HG03439 (cell line): ENCODE results near the gene DPYD.

Experiments
- ATAC-seq: cut with Tn5 transposase; IDR thresholded peaks from one replicate; pipeline ENCODE4 v1.9.1; 2021; ENCODE audit warnings: mild to moderate bottlenecking, moderate library complexity; ENCODE audit not compliant: unreplicated experiment

DPYD gene

DNA sequence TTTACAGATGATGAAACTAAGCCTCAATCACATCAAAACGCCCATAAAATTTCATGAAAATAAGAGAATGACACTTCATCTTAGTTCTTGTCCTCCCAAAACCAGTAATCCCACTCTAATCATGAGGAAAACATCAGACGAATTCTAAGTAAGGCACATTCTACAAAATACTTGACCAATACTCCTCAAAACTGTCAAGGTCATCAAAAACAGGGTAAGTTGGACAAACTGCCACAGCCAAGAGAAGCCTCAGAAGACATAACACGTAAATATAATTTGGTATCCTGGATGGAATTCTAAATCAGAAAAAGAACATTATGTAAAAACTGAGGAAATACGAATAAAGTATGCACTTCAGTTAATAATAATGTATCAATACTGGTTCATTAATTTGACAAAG, 128.2 kb downstream of the DPYD start:
- ATAC-seq = no peak

DNA sequence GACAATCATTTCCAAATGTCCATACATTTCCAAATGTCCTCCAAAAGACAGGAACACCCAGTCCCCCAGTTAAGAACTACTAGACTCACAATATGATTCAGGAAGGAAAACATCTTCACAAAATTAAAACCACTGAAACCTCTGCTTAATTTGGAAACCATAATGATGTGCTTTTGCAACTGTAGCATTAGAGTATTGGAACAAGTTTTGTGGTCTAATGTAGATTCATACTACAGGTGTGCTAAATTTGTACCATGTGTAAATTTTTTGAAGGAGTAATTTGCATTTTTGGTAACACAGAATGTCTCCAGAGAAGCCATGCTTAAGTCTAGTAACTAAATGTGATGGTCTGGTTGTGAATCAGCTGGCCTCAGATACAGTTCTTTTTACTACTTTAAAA, 129.6 kb downstream of the DPYD start:
- ATAC-seq = peak; percentile 80

DNA sequence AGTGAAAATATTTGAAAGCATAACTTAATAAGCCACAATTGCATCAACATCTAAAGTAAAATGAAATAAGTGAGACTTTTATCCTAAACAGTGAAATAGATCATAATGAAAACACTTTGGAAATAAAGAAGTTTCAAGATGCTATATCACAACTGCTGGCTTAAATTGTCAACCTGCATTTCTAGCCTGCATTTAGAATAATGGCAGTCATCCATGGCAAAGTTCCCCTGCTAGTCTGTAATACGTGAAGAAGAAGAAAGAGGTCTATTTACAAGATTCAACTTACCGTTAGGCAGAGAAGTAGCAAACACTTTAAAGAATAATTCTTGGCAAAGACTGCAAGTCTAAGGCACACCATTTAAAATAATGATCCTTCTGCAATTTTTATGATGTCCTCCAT, 133.6 kb downstream of the DPYD start:
- no peak for ATAC-seq

DNA sequence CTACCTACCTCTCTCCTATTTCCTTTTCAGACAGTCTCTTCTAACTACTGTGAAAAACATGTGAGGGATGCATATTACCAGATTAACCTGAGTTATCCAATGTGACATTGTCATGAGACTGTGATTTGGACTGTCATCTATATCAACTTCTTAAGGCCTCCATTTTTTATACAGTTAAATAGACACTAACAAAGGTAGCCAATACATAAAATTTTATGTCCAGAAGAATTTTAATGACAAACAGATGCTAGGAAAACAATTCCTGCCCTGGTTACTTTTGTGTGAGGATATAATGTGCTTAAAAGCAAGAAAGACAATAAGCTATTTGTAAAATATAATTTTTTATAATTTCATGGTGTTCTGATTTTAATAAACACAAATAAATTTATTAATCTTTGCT, 136.2 kb downstream of the DPYD start:
- no peak for ATAC-seq

DNA sequence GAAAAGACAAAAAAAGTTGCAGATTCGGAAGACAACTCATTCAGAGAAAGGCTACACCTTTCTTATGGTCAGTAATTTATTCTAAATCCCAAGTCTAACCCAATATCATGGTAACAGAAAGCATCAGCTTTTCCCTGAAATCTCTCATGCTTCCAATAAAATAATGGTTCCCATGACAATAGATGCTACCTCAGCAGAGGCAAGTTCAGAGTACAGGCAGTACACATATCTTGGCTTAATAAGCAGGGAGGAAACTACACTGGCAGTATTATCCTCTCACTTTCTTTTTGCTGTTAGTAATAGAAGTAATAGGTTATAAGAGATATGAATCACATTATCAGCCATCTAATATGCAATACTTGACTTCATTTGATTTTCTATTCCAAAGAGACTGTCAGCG, 137.1 kb downstream of the DPYD start:
- no peak for ATAC-seq

DNA sequence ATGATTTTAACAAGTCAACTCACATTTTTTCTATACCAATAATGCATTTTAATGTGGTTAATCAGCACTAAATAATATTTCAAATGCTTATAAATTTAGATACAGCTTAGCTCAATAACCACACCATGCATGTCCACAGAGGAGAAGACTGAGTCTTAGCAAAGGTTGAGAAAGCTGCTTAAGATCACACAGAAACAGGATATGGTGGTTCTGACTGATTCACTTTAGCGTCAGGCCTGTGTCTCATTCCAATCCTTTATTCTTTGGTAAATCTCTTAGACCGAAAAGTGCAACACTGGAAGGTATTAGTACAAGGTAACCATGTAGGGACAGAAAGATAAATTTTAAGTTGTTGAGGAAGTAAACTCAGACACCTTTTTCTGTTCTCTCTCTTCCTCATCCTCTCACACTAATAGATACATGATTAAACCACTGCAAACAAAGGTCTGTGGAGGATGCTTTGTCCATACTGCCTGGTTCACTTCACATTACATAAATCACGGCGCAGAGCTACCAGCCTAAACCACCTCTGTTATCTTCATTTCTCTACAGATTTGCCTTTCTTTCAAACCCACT, 139.0 kb downstream of the DPYD start:
- no peak for ATAC-seq

DNA sequence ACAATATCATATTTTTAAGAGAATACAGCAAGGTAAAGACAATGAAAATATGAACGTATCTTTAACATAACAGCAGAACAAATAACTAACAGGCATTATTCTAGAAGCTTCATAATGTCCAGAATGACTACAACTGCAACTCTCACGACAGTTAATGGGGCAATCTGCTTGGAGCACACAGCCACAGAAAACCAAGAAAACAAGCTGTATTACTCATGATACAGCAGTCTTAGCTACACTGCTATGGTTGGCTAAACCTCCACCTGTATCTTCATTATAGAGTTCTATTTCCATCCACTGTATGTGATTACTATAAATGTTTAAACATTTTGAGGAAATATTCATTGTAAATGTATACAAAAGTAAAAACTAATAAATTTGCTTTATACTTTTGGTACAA, 139.9 kb downstream of the DPYD start:
- ATAC-seq = no peak

DNA sequence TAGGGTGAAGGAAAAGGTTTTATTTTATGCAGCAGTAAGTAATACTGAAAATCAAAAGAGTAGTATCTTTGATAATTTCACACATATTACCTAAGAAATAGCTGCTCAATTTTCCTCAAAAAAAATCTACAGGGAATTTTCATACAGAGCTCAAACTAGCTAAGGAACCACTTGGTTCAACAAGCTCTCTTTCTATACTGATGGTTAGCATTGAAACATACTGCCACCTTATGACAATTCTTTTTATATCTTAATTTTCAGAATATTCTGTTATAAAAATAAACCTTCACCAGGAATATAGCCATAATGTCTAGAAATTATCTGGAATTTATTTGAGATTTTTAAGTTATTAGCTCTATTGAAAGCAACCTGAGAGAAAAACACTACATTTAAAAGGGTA, 142.1 kb downstream of the DPYD start:
- ATAC-seq = no peak

DNA sequence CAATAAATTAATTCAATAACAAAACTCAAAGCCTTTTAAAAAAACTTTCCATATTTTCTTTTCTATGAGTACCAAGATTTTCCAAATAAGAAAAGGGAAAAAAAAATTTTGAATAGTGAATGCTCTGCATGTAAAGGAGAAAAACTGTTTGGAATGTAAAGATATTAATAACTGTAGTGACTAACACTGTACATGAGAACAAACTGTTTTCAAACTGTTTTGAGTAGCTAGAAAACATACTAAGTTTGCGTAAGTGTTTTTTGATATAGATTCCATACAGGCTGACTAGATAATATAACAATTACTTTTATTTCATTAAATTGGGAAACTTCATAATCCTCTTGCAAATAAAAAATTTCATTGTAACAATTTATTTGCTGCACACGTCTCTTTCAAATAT, 150.5 kb downstream of the DPYD start:
- ATAC-seq = no peak

DNA sequence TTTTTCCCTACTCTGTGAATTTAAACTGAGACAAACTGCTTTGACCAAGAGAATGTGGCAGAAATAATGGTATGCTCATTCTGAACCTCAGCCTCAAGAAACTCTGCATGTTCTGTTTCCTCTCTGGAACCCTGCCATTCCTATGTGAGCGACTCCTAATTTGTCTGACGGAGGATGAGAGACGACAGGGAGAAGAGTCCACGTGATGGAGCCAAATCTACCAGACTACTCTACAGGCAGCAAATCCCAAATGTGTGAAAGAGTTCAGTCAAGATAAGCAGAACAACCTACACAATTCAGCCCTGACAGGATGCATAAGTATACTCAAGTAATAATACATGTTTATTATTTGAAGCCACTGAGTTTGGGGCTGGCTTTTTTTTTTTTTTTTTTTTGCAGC, 153.5 kb downstream of the DPYD start:
- ATAC-seq = no peak

DNA sequence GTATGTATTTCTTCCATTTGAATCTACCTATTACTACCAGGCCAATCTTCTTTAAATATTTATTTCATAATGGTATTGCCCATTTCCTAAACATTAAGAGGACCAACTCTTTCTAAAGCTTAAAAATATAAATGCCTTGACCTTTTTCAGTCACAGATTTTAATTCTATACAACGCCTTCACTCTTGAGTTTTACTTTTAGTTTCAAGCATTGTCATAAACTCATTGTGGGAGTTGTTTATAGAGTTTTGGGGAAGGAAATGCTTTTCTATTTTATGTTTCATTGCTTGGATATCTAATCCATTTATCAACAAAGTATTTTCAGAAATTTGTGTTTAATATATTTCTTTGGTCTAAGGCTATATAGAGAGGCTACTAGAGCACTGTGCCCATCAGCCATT, 155.8 kb downstream of the DPYD start:
- no peak for ATAC-seq

DNA sequence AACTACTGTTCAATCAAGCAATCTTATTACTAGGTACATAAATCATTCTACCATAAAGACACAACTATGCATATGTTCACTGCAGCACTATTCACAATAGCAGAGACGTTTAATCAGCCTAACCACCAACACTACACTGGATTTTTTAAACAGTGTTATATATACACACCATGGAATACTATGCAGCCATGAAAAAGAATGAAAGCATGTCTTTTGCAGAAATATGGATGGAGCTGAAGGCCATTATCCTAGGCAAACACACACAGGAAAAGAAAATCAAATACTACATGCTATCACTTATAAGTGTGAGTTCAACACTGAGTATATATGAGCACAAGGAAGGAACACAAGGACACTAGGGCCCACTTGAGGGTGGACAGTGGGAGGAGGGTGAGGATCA, 159.2 kb downstream of the DPYD start:
- ATAC-seq = no peak

DNA sequence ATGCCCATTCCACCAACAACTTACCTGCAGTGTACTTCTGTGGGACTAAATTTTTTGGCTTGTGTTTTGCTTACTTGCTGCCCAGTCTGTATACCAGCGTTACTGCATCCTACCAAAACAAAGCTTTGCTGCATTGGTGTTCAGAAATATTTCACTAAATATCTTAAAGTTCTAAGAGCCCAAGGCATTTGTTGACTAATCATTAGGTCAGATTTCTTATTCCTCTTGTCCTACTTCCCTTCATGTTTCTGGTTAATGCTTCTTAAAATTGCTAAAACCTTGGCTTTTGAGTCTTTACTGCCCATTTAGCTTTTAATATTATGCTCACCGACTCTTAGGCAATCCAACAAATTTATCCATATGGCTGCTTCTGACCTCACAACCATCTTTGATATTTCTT, 161.8 kb downstream of the DPYD start:
- ATAC-seq = no peak

DNA sequence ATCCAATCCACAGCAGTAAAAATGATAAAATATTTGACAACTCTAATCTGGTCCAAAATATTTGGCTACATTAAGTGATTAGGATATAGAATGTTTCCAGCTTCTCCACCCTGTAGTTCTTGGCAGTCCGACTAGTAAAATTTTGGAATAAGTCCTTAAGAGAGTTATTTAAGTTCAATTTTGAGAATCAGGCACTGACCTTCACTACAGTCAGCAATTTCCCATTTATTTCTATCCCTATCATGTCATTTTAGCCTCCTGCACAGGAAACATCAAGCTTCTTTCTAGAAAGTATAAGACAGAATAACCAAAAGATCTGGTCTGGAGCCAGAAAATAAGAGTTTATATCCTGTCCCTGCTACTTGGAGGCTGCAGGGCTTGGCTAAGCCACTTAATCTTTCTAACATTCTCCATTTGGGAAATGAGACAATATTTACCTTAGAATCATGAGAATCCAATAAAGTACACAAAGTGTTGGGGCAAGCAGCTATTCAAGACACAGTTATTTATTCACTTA, 162.2 kb downstream of the DPYD start:
- ATAC-seq = no peak

DNA sequence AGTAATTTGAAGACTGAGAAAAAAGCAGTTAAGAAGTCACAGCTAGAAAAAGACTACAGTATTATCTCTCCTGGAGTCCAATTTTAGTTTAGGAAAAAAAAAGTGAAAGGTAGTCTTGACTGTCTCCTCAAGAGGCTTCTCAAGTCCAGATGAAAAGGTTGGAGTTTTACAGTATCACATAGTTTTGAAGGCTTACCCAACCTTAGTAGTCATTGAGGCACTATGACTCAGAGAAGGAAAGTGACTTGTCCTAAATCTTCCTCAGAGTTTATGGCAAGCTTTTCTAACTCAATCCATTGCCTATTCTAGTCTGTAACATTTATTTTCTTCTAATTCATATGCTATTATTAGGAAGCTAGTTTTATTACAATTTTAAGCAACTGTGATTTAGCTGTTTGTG, 174.9 kb downstream of the DPYD start:
- no peak for ATAC-seq

DNA sequence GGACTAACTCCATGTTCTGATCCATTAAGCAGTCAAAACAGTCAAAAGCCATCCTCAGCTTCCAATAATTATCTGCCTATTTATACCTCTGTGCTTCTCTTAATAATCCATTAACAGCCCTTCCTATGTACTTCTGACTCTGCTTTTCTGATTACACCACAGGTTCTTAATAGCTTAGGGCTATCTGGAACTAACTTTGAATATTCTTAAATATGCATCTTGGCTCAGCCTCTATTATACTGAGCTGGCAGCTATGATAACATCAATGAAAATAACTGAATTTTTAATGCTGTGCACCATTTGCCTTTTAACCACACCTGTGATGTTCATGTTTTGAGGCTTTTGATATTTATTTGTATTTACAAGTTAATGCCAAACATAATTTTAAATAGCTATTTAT, 175.9 kb downstream of the DPYD start:
- ATAC-seq = no peak

DNA sequence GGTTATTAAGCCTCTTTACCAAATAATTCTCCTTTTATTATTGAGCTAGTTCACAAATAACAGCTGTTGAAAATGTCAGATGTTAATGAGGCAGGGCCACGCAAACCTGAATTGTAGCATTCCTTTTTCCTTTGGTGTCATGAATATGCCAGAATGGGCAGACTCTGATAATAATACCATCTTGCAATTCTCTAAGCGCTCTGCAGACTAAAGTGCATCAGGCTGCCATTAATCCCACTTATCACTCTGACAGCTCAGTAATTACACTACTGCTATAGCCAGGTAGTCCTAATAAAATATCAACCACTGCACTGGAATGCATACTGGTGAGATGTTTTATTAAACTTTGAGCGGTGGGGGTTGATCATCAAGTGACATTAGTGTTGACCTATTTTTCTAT, 177.7 kb downstream of the DPYD start:
- ATAC-seq = no peak

DNA sequence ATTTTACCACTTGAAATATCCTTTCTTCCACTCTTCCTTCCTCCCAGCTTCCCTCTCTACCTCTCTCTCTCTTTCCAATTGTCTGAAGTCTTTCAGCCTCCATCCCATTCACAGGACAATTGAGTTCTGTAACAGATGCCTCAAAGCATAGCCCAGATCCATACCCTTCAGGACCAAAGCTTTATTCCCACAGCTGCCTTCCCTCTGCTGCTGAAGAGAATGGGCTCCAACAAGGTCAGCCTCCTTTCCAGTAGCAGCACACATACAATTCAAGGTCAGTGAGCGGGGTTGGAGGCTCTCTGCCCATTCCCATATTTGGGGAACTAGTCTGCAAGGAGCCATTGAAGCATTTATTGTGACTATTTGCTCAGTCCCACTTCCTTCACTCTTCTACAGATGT, 179.9 kb downstream of the DPYD start:
- ATAC-seq = no peak

DNA sequence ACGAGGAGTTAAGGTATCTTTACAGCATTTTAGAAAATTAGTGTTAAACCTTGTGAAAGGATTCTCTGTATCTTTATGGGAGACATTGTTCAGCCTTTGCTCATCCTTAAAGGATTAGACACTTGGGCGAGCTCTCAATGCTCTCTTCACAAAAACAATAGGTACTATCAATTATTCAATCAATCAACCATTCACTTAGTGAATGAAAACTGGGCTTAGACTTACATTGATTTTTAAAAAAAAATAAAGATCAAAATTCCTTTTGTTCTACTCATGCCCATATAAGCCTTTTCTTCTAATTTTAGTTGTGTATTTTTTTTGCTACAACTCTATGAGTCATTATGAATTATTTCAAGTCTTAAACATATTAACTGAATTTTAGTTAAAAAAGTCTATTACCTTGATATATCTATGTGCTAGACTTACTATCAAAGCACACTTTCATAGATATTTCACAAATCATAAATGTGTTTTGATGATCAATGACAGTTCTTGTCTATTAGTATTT, 181.2 kb downstream of the DPYD start:
- ATAC-seq = no peak

DNA sequence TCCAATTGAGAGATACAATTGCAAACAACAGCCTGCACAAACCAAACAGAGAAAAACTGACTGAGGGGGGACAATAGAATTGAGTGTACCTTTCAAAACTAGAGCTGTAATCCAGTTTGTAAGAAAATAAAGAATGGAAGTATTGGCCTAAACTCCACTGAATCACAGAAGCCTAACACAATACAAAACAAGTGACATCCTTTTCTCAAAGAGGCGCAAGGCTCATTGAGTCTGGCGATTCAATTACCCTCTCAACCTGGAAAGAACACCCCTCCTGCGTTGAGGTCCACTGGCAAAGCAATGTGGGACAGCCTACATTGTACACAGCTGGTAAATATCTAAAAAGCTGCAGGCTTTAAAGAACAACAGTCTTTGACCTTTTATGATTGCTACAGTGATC, 182.6 kb downstream of the DPYD start:
- no peak for ATAC-seq

DNA sequence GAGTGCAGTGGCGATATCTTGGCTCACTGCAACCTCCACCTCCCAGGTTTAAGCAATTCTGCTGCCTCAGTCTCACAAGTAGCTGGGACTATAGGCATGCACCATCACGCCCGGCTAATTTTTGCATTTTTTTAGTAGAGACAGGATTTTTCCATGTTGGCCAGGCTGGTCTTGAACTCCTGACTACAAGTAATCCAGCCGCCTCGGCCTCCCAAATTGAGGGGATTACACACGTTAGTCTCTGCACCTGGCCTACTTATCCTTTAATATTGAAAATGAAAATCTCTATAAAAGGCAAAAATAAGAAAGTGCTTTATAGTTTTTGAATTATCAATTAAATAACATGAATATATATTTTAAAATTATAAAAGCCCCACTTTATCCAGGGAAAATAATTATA, 190.6 kb downstream of the DPYD start:
- no peak for ATAC-seq

DNA sequence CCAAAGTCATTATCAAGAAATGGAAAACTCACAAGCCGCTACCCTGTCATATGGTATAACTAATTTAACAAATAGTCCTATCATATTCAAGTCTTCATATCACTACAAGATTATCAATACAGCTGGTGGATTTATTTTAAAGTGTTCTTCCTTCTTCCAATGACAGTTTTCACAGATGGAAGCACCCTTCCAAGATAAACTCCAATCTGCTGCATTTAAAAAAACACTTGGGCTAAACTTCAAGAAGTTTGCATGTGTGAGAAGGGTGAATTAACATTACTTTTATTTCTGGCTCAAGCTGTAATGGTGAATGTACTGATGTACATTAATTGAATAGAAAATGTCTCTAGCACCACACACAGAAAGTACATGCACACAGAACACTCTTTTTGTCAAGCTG, 192.4 kb downstream of the DPYD start:
- no peak for ATAC-seq

DNA sequence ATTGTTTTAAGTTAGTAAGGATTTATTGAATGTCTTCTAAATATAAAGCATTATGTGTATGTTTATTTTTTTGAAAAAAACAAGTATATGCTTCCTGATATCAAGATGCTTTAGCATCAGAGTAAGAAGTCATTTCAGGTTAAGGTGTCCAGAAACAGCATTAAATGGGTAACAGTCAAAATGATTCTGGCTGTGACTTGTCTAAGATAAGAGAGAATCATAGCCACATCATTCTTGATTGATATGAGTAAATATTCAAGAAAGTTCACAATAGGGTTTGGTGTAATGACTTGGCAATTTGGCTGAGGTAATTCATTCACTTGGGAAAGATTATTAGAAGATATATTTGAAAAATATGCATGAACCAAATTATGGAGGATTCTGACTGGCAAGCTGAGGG, 193.8 kb downstream of the DPYD start:
- no peak for ATAC-seq
